T-helper 22 cell (primary cell): ENCODE data around the gene SLC25A29.
"Not testable (repeated sequence)": the region's sequence is repeated elsewhere in the genome, so short reads cannot be mapped to it uniquely, and the experiment has no call there.

Experiments used
- DNase-seq: peaks from one replicate; pipeline ENCODE4 v3.0.0-alpha.2; 2020; ENCODE audit warnings: low read depth

SLC25A29 gene

GRCh38 chr14:100312110-100312876 lies 6.0 kb upstream of the SLC25A29 start:
- DNase-seq: not testable (repeated sequence)

- no peak for DNase-seq
Measured at GRCh38 chr14:100309028-100309737, 2.9 kb upstream of the SLC25A29 start.

- DNase-seq: not testable (repeated sequence)
Measured at GRCh38 chr14:100308427-100308792, 2.2 kb upstream of the SLC25A29 start.

GRCh38 chr14:100307766-100308426 lies 1.7 kb upstream of the SLC25A29 start:
- no peak for DNase-seq

GRCh38 chr14:100306998-100307765 lies 938 bp upstream of the SLC25A29 start:
- DNase-seq: no peak

- DNase-seq: peak; percentile 41
Measured at GRCh38 chr14:100305324-100306100, 732 bp downstream of the SLC25A29 start.

GRCh38 chr14:100304825-100305323 lies 1.4 kb downstream of the SLC25A29 start:
- DNase-seq: no peak

GRCh38 chr14:100303925-100304324 lies 2.3 kb downstream of the SLC25A29 start:
- DNase-seq: no peak

GRCh38 chr14:100303179-100303578 lies 3.1 kb downstream of the SLC25A29 start:
- no peak for DNase-seq

- DNase-seq: no peak
Measured at GRCh38 chr14:100302616-100303015, 3.6 kb downstream of the SLC25A29 start.

GRCh38 chr14:100299238-100299560 lies 7.0 kb downstream of the SLC25A29 start:
- no peak for DNase-seq

GRCh38 chr14:100298551-100299237 lies 7.5 kb downstream of the SLC25A29 start:
- DNase-seq: no peak

GRCh38 chr14:100297320-100298300 lies 8.6 kb downstream of the SLC25A29 start:
- DNase-seq: no peak

GRCh38 chr14:100296729-100297128 lies 9.5 kb downstream of the SLC25A29 start:
- not testable (repeated sequence) for DNase-seq

- DNase-seq: no peak
Measured at GRCh38 chr14:100296106-100296651, 10.1 kb downstream of the SLC25A29 start.

- no peak for DNase-seq
Measured at GRCh38 chr14:100295376-100296105, 10.7 kb downstream of the SLC25A29 start.

GRCh38 chr14:100294963-100295330 lies 11.3 kb downstream of the SLC25A29 start:
- no peak for DNase-seq

- no peak for DNase-seq
Measured at GRCh38 chr14:100294213-100294962, 11.9 kb downstream of the SLC25A29 start.
